HG03060 (cell line): Measurements from ENCODE around the gene GJD4.
A peak's percentile ranks its signal among the peaks of the same experiment; 100 is the strongest.

Experiments
- ATAC-seq: cut with Tn5 transposase; IDR thresholded peaks from one replicate; pipeline ENCODE4 v1.9.1; 2021; ENCODE audit warnings: low read depth, moderate number of reproducible peaks; ENCODE audit not compliant: unreplicated experiment

Gene GJD4, protein sequence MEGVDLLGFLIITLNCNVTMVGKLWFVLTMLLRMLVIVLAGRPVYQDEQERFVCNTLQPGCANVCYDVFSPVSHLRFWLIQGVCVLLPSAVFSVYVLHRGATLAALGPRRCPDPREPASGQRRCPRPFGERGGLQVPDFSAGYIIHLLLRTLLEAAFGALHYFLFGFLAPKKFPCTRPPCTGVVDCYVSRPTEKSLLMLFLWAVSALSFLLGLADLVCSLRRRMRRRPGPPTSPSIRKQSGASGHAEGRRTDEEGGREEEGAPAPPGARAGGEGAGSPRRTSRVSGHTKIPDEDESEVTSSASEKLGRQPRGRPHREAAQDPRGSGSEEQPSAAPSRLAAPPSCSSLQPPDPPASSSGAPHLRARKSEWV

DNA sequence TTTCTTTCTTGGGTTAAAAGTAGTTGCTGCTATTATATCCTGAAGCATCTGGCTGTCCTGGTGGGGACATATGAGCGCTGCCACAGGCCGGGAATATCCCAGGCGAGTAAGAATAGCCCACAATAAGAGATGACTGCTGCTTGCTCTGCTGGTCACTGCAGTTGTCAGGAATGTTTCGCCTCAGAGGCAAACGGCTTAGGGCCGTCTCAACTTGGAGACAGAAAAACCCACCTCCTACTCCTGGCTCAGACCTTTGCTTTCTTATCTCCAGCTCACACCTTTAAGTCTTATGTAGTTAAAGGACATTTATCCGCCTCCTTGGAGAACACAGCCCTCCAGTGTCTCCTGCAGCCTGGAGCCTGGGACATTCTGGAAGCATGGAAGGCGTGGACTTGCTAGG lies at the start of gene GJD4:
Gene GJD4 (plus strand): TSS at position 151 of the 400 bp plus-strand sequence. CDS start 227 bp downstream, at position 378.
- ATAC-seq, result no peak

DNA sequence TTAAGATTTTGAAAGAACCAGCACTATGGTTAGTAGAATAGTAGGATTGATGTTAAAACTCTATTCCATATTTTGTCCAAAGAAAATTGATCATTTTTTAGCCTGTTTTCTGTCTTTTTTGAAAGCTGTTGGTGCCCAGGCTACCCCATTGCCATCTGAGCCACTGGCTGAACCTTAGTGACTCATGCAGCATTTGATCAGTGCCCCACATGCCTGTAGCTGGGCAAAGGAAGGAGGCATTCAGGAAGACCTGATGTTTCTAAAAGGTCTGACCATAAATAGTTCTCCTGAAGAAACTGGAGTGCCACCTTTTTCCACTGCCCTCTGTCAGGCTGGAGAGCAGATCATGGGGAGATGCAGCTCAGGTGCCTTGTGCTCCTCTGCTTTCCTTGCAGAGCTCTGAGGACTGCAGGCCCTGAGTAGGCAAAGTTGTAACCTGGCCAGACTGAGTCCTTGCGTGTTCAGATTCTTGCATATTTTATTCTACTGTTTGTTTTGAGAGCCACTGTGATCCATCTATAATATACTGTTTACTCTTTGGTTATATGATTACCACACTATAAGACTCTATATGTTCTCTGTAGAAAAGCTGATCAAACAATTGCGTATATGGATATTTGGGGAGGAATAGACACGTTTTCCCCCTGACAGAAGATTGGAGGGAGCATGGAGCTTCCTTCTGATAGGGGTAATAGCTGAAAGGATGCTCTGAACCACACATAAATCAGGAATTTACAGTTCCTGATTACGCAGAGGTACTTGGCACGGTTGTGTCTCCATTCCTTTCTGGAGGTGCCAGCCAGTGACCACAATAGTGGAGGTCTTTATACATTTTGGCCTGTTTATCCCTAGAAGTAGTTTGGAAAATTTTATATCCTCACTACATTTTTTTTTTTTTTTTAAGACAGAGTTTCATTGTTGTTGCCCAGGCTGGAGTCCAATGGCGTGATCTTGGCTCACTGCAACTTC lies 48.9 kb upstream of the GJD4 start:
- no peak for ATAC-seq

DNA sequence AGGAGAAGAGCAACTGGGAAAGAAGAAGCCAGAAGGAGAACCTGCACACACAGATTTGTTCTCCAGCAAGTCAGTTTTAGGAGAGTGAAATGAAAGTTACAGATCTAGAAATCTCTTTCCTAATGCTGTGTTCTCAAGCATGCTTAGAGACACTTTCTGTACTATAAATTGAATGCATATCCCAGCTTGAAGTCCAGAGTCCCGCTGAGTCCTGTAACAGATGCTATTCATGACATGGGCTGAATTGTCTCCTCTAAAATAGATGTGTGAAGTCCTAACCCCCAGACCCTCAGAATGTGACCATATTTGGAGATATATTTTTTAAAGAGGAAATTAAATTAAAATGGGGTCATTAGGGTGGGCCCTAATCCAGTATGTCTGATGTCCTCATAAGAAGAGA lies 46.9 kb upstream of the GJD4 start:
- ATAC-seq, result no peak

DNA sequence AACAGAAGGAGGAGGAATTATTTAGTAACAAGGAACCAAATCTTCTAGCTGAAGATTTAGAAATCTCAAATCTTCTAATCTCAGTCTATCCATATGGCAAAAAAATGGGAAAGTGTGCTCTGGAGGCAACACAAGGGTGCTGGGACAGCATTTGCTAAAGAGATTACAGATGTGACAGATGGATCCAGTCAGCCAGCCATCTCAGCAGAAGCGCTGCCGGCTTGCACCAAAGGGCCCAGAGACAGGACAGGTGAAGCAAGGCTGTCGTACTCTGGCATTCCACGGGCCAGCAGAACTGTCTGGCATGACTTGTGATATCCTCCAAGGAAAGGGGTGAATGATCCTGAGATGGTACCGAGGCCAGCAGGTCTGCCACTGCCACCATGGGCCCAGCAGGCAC lies 45.7 kb upstream of the GJD4 start:
- ATAC-seq, result no peak

GRCh38 chr10:35561715-35562114 lies 43.4 kb upstream of the GJD4 start:
- no peak for ATAC-seq

DNA sequence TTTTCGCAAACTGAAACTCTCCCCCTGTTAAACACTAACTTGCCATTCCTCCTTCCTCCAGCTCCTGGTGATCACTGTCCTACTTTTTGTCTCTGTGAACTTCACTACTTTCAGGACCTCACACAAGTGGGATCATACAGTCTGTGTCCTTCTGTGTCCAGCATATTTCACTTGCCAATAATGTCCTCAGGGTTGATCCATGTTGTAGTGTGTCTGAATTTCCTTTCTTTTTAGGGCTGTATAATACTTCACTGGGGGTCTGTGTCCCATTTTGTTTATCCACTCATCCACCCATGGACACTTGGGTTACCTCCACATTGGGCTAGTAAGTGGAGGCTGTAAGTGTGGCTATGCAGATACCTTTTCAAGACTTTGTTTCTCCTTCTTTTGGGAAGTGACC lies 42.7 kb upstream of the GJD4 start:
- no peak for ATAC-seq

GRCh38 chr10:35563261-35563891 lies 41.8 kb upstream of the GJD4 start:
- peak; percentile 43 for ATAC-seq

- peak; percentile 45 for ATAC-seq
Measured at GRCh38 chr10:35564341-35564968, 40.7 kb upstream of the GJD4 start.

DNA sequence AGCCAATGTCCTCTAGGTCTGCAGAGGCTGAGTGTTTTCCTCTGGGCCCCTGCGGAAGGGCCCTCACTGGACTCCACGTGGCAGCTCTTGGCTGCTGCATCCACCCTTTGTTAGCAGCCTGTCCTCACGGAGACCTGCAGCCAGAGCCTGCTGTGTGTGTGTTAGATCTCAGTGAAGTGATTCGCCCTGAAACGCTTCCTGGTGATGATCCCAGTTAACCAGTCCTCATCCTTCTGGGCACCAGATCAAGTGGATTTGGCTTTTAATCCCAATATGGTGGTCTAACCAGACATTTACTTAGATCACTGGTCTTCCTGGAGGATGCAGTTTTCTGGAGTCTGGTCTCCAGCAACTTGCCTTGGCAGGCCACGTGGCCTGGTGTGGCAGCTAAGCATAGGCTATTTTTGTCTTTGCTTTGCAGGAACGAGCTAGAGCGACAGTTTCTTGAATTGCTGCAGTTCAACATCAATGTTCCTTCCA lies 39.5 kb upstream of the GJD4 start:
- ATAC-seq, result no peak

DNA sequence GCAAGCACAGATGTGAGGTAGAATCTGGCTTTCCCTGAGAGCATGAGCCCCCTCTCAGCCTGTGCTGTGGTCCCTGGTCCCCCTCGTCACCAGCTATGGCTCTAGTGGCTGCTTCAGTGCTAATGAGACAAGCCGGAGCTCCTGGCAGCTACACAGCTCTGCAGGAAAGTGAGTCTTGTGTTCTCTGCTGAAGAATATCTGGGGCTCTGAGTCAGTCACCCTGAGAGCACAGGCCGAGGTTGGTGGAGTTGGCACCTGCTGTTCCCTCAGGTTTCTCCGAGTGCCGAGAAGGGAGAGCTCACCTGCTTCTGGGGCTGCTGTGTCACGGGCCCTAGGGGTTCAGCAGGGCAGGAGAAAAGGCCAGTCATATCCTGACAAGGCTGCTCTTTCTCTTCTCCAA lies 37.2 kb upstream of the GJD4 start:
- ATAC-seq, result no peak

DNA sequence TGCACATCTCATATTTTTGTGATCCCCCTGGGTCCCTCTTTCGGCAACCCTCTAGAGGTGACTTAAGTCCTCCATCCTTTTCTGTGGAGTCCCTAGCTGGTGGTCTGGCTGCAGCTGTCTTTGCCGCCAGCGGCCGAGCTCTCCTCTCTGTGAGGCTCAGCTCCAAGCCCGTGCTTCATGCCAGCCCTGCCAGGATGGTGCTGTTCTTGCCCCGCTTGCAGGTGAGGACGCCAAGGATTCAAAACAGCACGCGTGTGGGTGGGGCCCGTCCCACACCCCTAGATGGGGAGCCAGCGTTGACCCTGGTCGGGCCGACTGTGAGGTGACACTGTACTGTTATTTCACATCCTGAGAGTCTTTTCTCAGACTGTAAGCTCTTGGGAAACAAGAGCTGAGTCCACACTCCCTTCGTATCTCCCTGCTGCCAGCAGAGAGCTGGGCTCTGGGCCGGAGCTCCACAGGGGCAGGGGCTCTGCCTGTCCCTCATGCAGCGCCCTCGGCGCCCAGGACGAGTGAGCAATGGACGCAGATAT lies 36.6 kb upstream of the GJD4 start:
- ATAC-seq, result no peak

- ATAC-seq, result no peak
Measured at GRCh38 chr10:35569111-35569707, 35.9 kb upstream of the GJD4 start.

DNA sequence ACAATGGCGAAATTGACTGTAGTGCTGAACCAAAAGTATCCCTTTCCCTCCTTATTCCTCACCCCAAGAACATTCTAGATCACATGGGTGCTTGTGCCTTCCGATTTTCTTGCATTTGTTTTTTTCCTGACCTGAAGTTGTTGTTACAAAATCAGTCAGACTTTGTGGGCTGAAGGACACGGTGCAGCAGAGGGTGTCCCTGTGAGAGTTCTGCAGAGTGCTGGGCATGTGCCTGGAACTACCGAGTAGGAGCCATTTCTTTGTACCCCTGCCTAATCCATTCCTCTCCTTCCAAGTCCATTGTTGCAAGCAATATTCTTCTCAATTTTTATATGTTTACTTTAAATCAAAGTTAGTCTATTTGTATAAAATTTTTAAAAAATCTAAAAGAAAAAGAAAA lies 35.3 kb upstream of the GJD4 start:
- no peak for ATAC-seq

- no peak for ATAC-seq
Measured at GRCh38 chr10:35570397-35570796, 34.7 kb upstream of the GJD4 start.

GRCh38 chr10:35572583-35572982 lies 32.6 kb upstream of the GJD4 start:
- no peak for ATAC-seq

DNA sequence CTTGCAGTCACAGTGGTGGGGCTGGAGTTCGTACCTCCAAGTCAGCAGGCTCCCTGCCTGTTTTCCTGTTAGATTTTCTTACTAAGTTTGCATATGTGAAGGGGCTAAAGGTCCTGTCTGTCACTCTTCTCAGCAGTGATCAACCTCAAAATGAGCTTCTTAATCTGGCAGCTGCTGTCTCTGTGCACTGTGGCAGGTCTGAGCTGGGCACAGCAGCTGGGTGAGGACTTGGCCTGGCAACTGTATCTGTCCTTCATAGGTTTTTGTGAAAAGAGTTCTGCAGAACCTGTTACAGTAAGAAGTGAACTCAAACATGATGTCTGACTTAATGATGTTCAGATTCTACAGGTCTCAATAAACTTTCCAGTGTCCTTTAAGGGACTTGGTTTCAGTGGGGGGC lies 31.3 kb upstream of the GJD4 start:
- ATAC-seq, result no peak

GRCh38 chr10:35574924-35575352 lies 30.2 kb upstream of the GJD4 start:
- no peak for ATAC-seq

DNA sequence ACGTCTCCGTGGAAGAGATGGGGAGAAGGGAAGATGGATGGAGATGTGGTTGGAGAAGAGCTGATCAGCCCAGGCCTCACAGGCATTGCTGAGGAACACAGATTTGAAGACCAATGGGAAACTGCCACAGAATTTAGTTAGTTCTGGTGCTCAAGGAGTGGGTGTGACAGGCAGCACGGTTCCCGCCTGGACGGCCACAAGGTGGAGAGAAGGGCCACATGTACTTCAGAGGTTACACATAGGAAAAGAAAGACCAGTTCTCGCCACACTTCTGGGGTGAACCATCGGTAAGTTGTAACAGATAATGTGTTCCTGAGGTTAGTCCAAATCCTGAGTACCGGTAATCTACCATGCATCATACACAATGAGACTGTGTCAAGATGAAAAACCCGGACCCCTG lies 29.5 kb upstream of the GJD4 start:
- ATAC-seq, result no peak

DNA sequence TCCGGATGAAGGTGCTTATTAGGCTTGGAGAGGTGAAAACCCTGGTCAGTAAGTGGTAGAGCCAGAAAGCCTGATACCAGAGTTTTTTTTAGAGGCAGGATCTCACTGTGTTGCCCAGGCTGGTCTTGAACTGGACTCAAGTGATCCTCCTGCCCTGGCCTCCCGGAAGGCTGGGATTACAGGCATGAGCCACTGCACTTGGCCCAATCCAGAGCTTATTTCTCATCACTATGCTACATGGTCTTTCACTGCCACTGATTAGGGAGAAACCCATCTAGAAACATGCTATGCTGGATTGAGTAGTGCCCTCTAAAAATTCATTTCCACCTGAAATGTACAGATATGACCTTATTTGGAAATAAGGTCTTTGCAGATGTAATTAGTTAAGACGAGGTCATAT lies 28.4 kb upstream of the GJD4 start:
- ATAC-seq, result no peak
